K562 (cell line): ENCODE data around the gene SSU72. TPM values are rescaled to one million over a fixed set of nuclear protein-coding genes. Genes with fewer than 3 reads are reported as not detected.

Experiments used
- CCNT2 ChIP-seq: IDR thresholded peaks from 2 replicates; pipeline ENCODE4 v1.6.1; 2011; ENCODE audit warnings: borderline replicate concordance, low read depth, mild to moderate bottlenecking, moderate library complexity, mixed read lengths, low read length; ENCODE audit not compliant: insufficient read length; ENCODE audit errors: extremely low read depth
- CREM ChIP-seq: IDR thresholded peaks from 2 replicates; pipeline ENCODE4 v1.6.1; 2014; ENCODE audit warnings: antibody characterized with exemption, low read depth
- HNRNPH1 ChIP-seq: fragments of 200-400 bp; formaldehyde crosslinking; optimal IDR thresholded peaks from 2 replicates; pipeline ENCODE3; 2017; ENCODE audit warnings: low read depth, mild to moderate bottlenecking, low read length, moderate library complexity
- LCOR ChIP-seq: sonication (generic); formaldehyde crosslinking; IDR thresholded peaks from 2 replicates; pipeline ENCODE4 v1.8.0; 2022; ENCODE audit warnings: mild to moderate bottlenecking, missing genetic modification reagents
- MAFF ChIP-seq: IDR thresholded peaks from 2 replicates; pipeline ENCODE4 v1.6.1; 2012; ENCODE audit warnings: low read length, improper control_type of control experiment
- MCM7 ChIP-seq, 2 experiments: fragments of 450-650 bp; IDR thresholded peaks; 2 replicates each; pipeline ENCODE4 v1.6.1; 2016 to 2018
- PTRF ChIP-seq: fragments of 450-650 bp; IDR thresholded peaks from 2 replicates; pipeline ENCODE4 v1.6.1; 2016; ENCODE audit warnings: mild to moderate bottlenecking, missing genetic modification characterization, missing compliant biosample characterization
- RNF2 ChIP-seq: sonication (generic); IDR thresholded peaks from 2 replicates; pipeline ENCODE4 v1.6.1; 2016
- SPI1 ChIP-seq: IDR thresholded peaks from 2 replicates; pipeline ENCODE4 v1.6.1; 2011; ENCODE audit warnings: low read depth, low read length, control low read depth, borderline replicate concordance
- TBL1XR1 ChIP-seq, 2 experiments: IDR thresholded peaks; 2 replicates each; pipeline ENCODE4 v1.6.1; 2012; ENCODE audit warnings: improper control_type of control experiment in 2 of 2, low read length in 2 of 2, mild to moderate bottlenecking in 1 of 2
- THRAP3 ChIP-seq: fragments of 450-650 bp; IDR thresholded peaks from 2 replicates; pipeline ENCODE4 v1.6.1; 2016; ENCODE audit warnings: mild to moderate bottlenecking, inconsistent platforms, borderline replicate concordance
- U2AF1 ChIP-seq: fragments of 200-400 bp; formaldehyde crosslinking; optimal IDR thresholded peaks from 2 replicates; pipeline ENCODE3; 2017; ENCODE audit warnings: mild to moderate bottlenecking, low read depth, low read length, moderate library complexity
- ZBTB9 ChIP-seq: fragments of 450-650 bp; formaldehyde crosslinking; IDR thresholded peaks from 2 replicates; pipeline ENCODE4 v1.4.0; 2020; ENCODE audit warnings: mild to moderate bottlenecking, moderate library complexity
- ZNF444 ChIP-seq: fragments of 250-450 bp; sonication (Bioruptor Pico); IDR thresholded peaks from 2 replicates; pipeline ENCODE4 v1.4.0; 2020; ENCODE audit warnings: mild to moderate bottlenecking, moderate library complexity
- ZNF696 ChIP-seq: fragments of 250-450 bp; sonication (Bioruptor Pico); conservative IDR thresholded peaks from 2 replicates; pipeline ENCODE4 v1.4.0; 2020; ENCODE audit warnings: mild to moderate bottlenecking, moderate library complexity
- polyA plus RNA-seq, 8 experiments: library from polyadenylated mRNA; depleted of rRNA in 4 of 8; stranded (reverse) in 5 of 8; unstranded in 3 of 8; fragments of >200 nt; fragmentation: Nextera tagmentation in 2 of 8; fragmentation: Illumina TruSeq in 1 of 8; extraction: Ambion mirVana in 2 of 8; extraction: Trizol in 1 of 8; gene quantifications; 2 replicates each; pipeline versions ENCODE4 v1.2.1 to v1.2.3, GENCODE V29; 2011 to 2014; ENCODE audit warnings: inconsistent platforms in 1 of 8, missing spikeins in 1 of 8
- total RNA-seq, 7 experiments: library from RNA; depleted of rRNA in 6 of 7; stranded (reverse); fragments of >200 nt in 6 of 7; fragmentation: Illumina TruSeq in 2 of 7; extraction: Trizol in 2 of 7; gene quantifications; 2 replicates each; pipeline versions ENCODE4 v1.2.1 to v1.2.3, GENCODE V29; 2011 to 2021; ENCODE audit warnings: low replicate concordance in 1 of 7
- TF ChIP-seq, protein P1 (sequence below): fragments of 450-650 bp; IDR thresholded peaks from 2 replicates; pipeline ENCODE4 v1.6.1; 2016; ENCODE audit warnings: low read depth, mild to moderate bottlenecking, moderate library complexity
- TF ChIP-seq, protein P2 (sequence below): sonication (generic); formaldehyde crosslinking; IDR thresholded peaks from 2 replicates; pipeline ENCODE4 v1.8.0; 2022; ENCODE audit warnings: missing genetic modification reagents, mild to moderate bottlenecking, borderline replicate concordance
- TF ChIP-seq, protein P3 (sequence below): IDR thresholded peaks from 2 replicates; pipeline ENCODE4 v1.6.1; 2014; ENCODE audit warnings: antibody characterized with exemption
- TF ChIP-seq, protein P4 (sequence below), 2 experiments: fragments of 450-650 bp in 1 of 2; sonication (generic) in 1 of 2; formaldehyde crosslinking in 1 of 2; IDR thresholded peaks in 1 of 2; conservative IDR thresholded peaks in 1 of 2; 2 replicates each; pipeline versions ENCODE4 v1.6.1 to v1.8.1; 2016 to 2023; ENCODE audit warnings: mild to moderate bottlenecking in 2 of 2, moderate library complexity in 2 of 2, inconsistent platforms in 1 of 2, missing genetic modification reagents in 1 of 2
- TF ChIP-seq, protein P5 (sequence below): fragments of 450-650 bp; formaldehyde crosslinking; IDR thresholded peaks from 2 replicates; pipeline ENCODE4 v1.4.0; 2020; ENCODE audit warnings: mild to moderate bottlenecking, moderate library complexity

SSU72 gene
- total and polyA plus RNA-seq, 9 of the 15 experiments (the other 6 are each of a cell fraction or from before 2014, with no cell fraction given): 70.8 to 201 (median 94.6) TPM

DNA sequence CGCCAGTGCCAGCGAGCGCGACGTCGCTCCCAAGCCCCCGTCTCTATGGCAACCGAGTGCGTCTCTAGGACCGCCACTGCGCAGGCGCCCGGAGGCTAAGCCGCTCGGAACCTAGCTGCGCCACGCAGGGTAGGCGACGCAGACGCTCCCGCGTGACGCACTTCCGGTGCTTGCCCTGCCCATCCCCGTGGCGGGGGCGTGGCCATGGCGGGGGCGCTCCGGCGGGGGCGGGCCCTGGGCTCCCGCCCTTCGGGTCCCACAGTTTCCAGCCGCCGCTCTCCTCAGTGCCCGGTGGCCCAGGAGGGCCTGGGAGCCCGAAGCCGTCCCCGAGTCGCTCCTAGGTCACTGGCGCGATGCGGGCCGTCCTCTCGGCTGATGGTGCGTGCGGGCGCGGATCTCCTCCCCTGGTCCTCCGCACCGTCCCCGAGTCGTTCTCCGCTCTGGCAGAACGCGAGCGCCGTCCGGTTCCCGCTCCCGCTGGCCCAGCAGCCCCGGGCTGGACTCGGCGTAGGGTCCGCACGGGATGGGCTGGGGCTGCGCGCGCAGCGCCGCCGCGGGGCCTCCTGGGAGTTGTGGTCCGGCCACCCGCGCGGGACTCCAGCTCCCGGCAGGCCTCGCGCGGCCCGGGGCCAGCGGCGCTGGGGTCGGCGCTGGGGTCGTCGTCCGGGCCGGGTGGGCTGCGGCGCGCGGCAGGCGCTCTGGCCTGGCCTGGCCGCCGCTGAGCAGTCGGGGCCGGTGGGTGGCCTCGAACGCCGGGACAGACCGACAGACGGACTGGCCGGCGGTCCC is 40.8 kb upstream of the SSU72 start, which contains the start of gene MIB2 (continued):
- TF ChIP-seq, protein P1, sequence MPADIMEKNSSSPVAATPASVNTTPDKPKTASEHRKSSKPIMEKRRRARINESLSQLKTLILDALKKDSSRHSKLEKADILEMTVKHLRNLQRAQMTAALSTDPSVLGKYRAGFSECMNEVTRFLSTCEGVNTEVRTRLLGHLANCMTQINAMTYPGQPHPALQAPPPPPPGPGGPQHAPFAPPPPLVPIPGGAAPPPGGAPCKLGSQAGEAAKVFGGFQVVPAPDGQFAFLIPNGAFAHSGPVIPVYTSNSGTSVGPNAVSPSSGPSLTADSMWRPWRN: no peak; the same call in 1 of the 2 replicates
- TF ChIP-seq CCNT2 (peak; percentile 74), PTRF (tag) (no peak), LCOR (CRISPR knock-in tag) (peak; percentile 3; the same call in 1 of the 2 replicates), THRAP3 (no peak), HNRNPH1 (no peak), MAFF (no peak), CREM (peak; percentile 100), ZNF444 (CRISPR knock-in tag) (no peak), MCM7 (IDR thresholded peaks at IDR 0.05) (no peak), ZBTB9 (CRISPR knock-in tag) (peak; percentile 12; the same call in 1 of the 2 replicates), U2AF1 (peak; percentile 60), ZNF696 (CRISPR knock-in tag) (no peak), SPI1 (no peak), RNF2 (no peak; the same call in 1 of the 2 replicates), TBL1XR1 (IDR thresholded peaks at IDR 0.05; ENCODE audit: low read length in 2 of 2) (peak in 1 of 2 experiments; percentile 95; a peak in 3 of 4 replicates)
- TF ChIP-seq, protein P2, sequence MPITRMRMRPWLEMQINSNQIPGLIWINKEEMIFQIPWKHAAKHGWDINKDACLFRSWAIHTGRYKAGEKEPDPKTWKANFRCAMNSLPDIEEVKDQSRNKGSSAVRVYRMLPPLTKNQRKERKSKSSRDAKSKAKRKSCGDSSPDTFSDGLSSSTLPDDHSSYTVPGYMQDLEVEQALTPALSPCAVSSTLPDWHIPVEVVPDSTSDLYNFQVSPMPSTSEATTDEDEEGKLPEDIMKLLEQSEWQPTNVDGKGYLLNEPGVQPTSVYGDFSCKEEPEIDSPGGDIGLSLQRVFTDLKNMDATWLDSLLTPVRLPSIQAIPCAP (CRISPR knock-in tag): no peak
- TF ChIP-seq, protein P3, sequence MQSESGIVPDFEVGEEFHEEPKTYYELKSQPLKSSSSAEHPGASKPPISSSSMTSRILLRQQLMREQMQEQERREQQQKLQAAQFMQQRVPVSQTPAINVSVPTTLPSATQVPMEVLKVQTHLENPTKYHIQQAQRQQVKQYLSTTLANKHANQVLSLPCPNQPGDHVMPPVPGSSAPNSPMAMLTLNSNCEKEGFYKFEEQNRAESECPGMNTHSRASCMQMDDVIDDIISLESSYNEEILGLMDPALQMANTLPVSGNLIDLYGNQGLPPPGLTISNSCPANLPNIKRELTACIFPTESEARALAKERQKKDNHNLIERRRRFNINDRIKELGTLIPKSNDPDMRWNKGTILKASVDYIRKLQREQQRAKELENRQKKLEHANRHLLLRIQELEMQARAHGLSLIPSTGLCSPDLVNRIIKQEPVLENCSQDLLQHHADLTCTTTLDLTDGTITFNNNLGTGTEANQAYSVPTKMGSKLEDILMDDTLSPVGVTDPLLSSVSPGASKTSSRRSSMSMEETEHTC: no peak
- TF ChIP-seq, protein P4, sequence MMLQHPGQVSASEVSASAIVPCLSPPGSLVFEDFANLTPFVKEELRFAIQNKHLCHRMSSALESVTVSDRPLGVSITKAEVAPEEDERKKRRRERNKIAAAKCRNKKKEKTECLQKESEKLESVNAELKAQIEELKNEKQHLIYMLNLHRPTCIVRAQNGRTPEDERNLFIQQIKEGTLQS (IDR thresholded peaks at IDR 0.05): no peak
- TF ChIP-seq, protein P4 (CRISPR knock-in tag; conservative IDR thresholded peaks at IDR 0.05): peak; percentile 55; the same call in 1 of the 2 replicates
- TF ChIP-seq, protein P5, sequence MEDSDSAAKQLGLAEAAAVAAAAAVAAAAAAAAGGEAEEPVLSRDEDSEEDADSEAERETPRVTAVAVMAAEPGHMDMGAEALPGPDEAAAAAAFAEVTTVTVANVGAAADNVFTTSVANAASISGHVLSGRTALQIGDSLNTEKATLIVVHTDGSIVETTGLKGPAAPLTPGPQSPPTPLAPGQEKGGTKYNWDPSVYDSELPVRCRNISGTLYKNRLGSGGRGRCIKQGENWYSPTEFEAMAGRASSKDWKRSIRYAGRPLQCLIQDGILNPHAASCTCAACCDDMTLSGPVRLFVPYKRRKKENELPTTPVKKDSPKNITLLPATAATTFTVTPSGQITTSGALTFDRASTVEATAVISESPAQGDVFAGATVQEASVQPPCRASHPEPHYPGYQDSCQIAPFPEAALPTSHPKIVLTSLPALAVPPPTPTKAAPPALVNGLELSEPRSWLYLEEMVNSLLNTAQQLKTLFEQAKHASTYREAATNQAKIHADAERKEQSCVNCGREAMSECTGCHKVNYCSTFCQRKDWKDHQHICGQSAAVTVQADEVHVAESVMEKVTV: no peak
